Neural crest cell (in vitro differentiated cells): ENCODE results near the gene SLX9. TPM values are rescaled to one million over a fixed set of nuclear protein-coding genes. Genes with fewer than 3 reads are reported as not detected.
A peak's percentile ranks its signal among the peaks of the same experiment; 100 is the strongest.

Experiments used
- DNase-seq: peaks from one replicate; pipeline ENCODE4 v3.0.0; 2021; ENCODE audit warnings: low read depth, mixed read lengths, low spot score
- H3K27ac Mint-ChIP-seq: one replicate; pipeline ENCODE4 v1.8.0; 2021; ENCODE audit warnings: mild to moderate bottlenecking, mixed read lengths; ENCODE audit not compliant: unreplicated experiment
- H3K27me3 Mint-ChIP-seq: 2 replicates; pipeline ENCODE4 v1.8.0; 2021; ENCODE audit warnings: low read depth, mild to moderate bottlenecking, mixed read lengths
- H3K36me3 Mint-ChIP-seq: 2 replicates; pipeline ENCODE4 v1.8.0; 2021; ENCODE audit warnings: low read depth, mild to moderate bottlenecking, mixed read lengths
- H3K4me1 Mint-ChIP-seq: 2 replicates; pipeline ENCODE4 v1.8.0; 2021; ENCODE audit warnings: mixed read lengths
- H3K4me3 Mint-ChIP-seq: one replicate; pipeline ENCODE4 v1.8.0; 2021; ENCODE audit warnings: mild to moderate bottlenecking, mixed read lengths
- H3K9me3 Mint-ChIP-seq: 2 replicates; pipeline ENCODE4 v1.8.0; 2021; ENCODE audit warnings: mixed read lengths
- CTCF ChIP-seq: fragments of 200-600 bp; sonication (generic); conservative IDR thresholded peaks from 2 replicates; pipeline ENCODE4 v1.5.0; 2021; ENCODE audit warnings: antibody characterized with exemption, mild to moderate bottlenecking
- total RNA-seq: library from RNA; stranded (reverse); gene quantifications from 2 replicates; pipeline ENCODE4 v1.2.1, GENCODE V29; 2021

SLX9 gene
- total RNA-seq, 1 donor from 2014 or later = 42.3 TPM

GRCh38 chr21:45003331-45004058 is 63.7 kb downstream of the SLX9 start:
- peak overlapping the region; percentile 47 for H3K27ac Mint-ChIP-seq
- no peak for TF ChIP-seq CTCF
- DNase-seq = no peak
- peaks cover 8% of the 10 kb centered on the region for H3K27me3 Mint-ChIP-seq
- peaks cover 38% of the 10 kb centered on the region for H3K4me1 Mint-ChIP-seq
- H3K36me3 Mint-ChIP-seq = no peaks in the 10 kb centered on the region
- peaks cover 5% of the 10 kb centered on the region for H3K9me3 Mint-ChIP-seq
- H3K4me3 Mint-ChIP-seq = no peak overlapping the region

- Mint-ChIP-seq H3K36me3 (no peaks in the 10 kb centered on the region), H3K27me3 (peaks cover 14% of the 10 kb centered on the region), H3K27ac (no peak overlapping the region), H3K4me3 (no peak overlapping the region), H3K9me3 (peaks cover 5% of the 10 kb centered on the region), H3K4me1 (peaks cover 44% of the 10 kb centered on the region)
- no peak for TF ChIP-seq CTCF
- DNase-seq = no peak
Observed at GRCh38 chr21:45004059-45004422, 64.2 kb downstream of the SLX9 start.

- Mint-ChIP-seq H3K27ac (no peak overlapping the region), H3K36me3 (no peaks in the 10 kb centered on the region), H3K4me3 (no peak overlapping the region)
Observed at GRCh38 chr21:45004481-45005247, 64.8 kb downstream of the SLX9 start.

GRCh38 chr21:45006536-45007095 is 66.8 kb downstream of the SLX9 start:
- peaks cover 5% of the 10 kb centered on the region for H3K9me3 Mint-ChIP-seq
- no peak overlapping the region for H3K27ac Mint-ChIP-seq
- TF ChIP-seq CTCF = no peak
- H3K36me3 Mint-ChIP-seq = no peaks in the 10 kb centered on the region
- DNase-seq = no peak
- H3K4me1 Mint-ChIP-seq = peaks cover 70% of the 10 kb centered on the region
- H3K4me3 Mint-ChIP-seq = no peak overlapping the region
- H3K27me3 Mint-ChIP-seq = peaks cover 26% of the 10 kb centered on the region

More at GRCh38 chr21:45004481-45005247, 64.8 kb downstream of the SLX9 start:
- Mint-ChIP-seq H3K4me1 (peaks cover 50% of the 10 kb centered on the region), H3K27me3 (peaks cover 17% of the 10 kb centered on the region), H3K9me3 (peaks cover 5% of the 10 kb centered on the region)
- no peak for DNase-seq
- no peak for TF ChIP-seq CTCF

GRCh38 chr21:45009616-45010015 is 69.8 kb downstream of the SLX9 start:
- Mint-ChIP-seq H3K9me3 (peaks cover 5% of the 10 kb centered on the region), H3K27me3 (peaks cover 40% of the 10 kb centered on the region), H3K27ac (no peak overlapping the region), H3K4me3 (peak overlapping the region; percentile 50), H3K4me1 (peaks cover 70% of the 10 kb centered on the region), H3K36me3 (no peaks in the 10 kb centered on the region)
- no peak for DNase-seq
- no peak for TF ChIP-seq CTCF
